ENCODE data around the gene MCHR2. TPM values are rescaled to one million over a fixed set of nuclear protein-coding genes. Genes with fewer than 3 reads are reported as not detected.

The MCHR2 gene
- polyA plus RNA-seq, 1 donor (not counting 4 experiments of a cell fraction or from before 2014, with no cell fraction given), result not detected

- DNase-seq (ENCODE audit: low read depth, low spot score) (no peak), FAIRE-seq (no peak)
- Histone ChIP-seq H3K27me3 (ENCODE audit: control insufficient read depth, extremely low read depth, insufficient read depth, low read length) (no peaks in the 10 kb centered on the region), H3K36me3 (ENCODE audit: control insufficient read depth in 2 of 2, extremely low read depth in 1 of 2, insufficient read depth in 2 of 2, low read length in 2 of 2) (no peaks in the 10 kb centered on the region), H3K27ac (ENCODE audit: control insufficient read depth, insufficient read depth, low read length) (no peak overlapping the region), H3K9ac (ENCODE audit: control insufficient read depth, extremely low read depth, insufficient read depth, low read length) (no peak overlapping the region), H3K4me1 (ENCODE audit: control insufficient read depth, extremely low read depth, insufficient read depth, low read length) (no peaks in the 10 kb centered on the region), H4K20me1 (ENCODE audit: control insufficient read depth, extremely low read depth, insufficient read depth, low read length) (no peaks in the 10 kb centered on the region), H3K4me2 (ENCODE audit: control insufficient read depth, extremely low read depth, insufficient read depth, low read depth, low read length) (no peak overlapping the region), H3K9me1 (ENCODE audit: control insufficient read depth, extremely low read depth, insufficient read depth, low read length) (no peaks in the 10 kb centered on the region), H2AFZ (ENCODE audit: control insufficient read depth, low read length) (no peak overlapping the region), H3K79me2 (ENCODE audit: control insufficient read depth, insufficient read depth, low read length) (no peaks in the 10 kb centered on the region), H3K9me3 (ENCODE audit: control insufficient read depth, low read depth, low read length) (no peaks in the 10 kb centered on the region), H3K4me3 (ENCODE audit: control insufficient read depth in 2 of 3, extremely low read depth in 1 of 3, insufficient read depth in 2 of 3, low read depth in 1 of 3, low read length in 3 of 3) (no peak overlapping the region)
- dilution Hi-C loops (cut with MboI; ENCODE audit: extremely low pct_ligation_motif_present, low sequenced_read_pairs), result no loop called here
- TF ChIP-seq, protein P1, sequence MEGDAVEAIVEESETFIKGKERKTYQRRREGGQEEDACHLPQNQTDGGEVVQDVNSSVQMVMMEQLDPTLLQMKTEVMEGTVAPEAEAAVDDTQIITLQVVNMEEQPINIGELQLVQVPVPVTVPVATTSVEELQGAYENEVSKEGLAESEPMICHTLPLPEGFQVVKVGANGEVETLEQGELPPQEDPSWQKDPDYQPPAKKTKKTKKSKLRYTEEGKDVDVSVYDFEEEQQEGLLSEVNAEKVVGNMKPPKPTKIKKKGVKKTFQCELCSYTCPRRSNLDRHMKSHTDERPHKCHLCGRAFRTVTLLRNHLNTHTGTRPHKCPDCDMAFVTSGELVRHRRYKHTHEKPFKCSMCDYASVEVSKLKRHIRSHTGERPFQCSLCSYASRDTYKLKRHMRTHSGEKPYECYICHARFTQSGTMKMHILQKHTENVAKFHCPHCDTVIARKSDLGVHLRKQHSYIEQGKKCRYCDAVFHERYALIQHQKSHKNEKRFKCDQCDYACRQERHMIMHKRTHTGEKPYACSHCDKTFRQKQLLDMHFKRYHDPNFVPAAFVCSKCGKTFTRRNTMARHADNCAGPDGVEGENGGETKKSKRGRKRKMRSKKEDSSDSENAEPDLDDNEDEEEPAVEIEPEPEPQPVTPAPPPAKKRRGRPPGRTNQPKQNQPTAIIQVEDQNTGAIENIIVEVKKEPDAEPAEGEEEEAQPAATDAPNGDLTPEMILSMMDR (optimal IDR thresholded peaks at IDR 0.05 in 1 of 3, IDR thresholded peaks at IDR 0.05 in 1 of 3, conservative IDR thresholded peaks at IDR 0.05 in 1 of 3; ENCODE audit: extremely low read depth in 1 of 3, insufficient read depth in 2 of 3, low read length in 3 of 3), result no peak
- TF ChIP-seq EZH2 (IDR thresholded peaks at IDR 0.05; ENCODE audit: low read length), result no peak
These were observed 119.0 kb downstream of the MCHR2 start for GRCh38 chr6:99875068-99875467.

- Histone ChIP-seq H3K4me3 (ENCODE audit: control insufficient read depth in 2 of 3, extremely low read depth in 1 of 3, insufficient read depth in 2 of 3, low read depth in 1 of 3, low read length in 3 of 3) (no peak overlapping the region), H3K36me3 (ENCODE audit: control insufficient read depth in 2 of 2, extremely low read depth in 1 of 2, insufficient read depth in 2 of 2, low read length in 2 of 2) (no peaks in the 10 kb centered on the region), H3K4me1 (ENCODE audit: control insufficient read depth, extremely low read depth, insufficient read depth, low read length) (no peaks in the 10 kb centered on the region), H3K9me1 (ENCODE audit: control insufficient read depth, extremely low read depth, insufficient read depth, low read length) (no peaks in the 10 kb centered on the region), H3K79me2 (ENCODE audit: control insufficient read depth, insufficient read depth, low read length) (no peaks in the 10 kb centered on the region), H4K20me1 (ENCODE audit: control insufficient read depth, extremely low read depth, insufficient read depth, low read length) (no peaks in the 10 kb centered on the region), H2AFZ (ENCODE audit: control insufficient read depth, low read length) (no peak overlapping the region), H3K9me3 (ENCODE audit: control insufficient read depth, low read depth, low read length) (no peaks in the 10 kb centered on the region), H3K4me2 (ENCODE audit: control insufficient read depth, extremely low read depth, insufficient read depth, low read depth, low read length) (no peak overlapping the region), H3K27ac (ENCODE audit: control insufficient read depth, insufficient read depth, low read length) (no peak overlapping the region), H3K27me3 (ENCODE audit: control insufficient read depth, extremely low read depth, insufficient read depth, low read length) (peaks cover 11% of the 10 kb centered on the region), H3K9ac (ENCODE audit: control insufficient read depth, extremely low read depth, insufficient read depth, low read length) (no peak overlapping the region)
- FAIRE-seq (no peak), DNase-seq (ENCODE audit: low read depth, low spot score) (no peak)
- TF ChIP-seq EZH2 (IDR thresholded peaks at IDR 0.05; ENCODE audit: low read length), result no peak
- TF ChIP-seq, protein P1 (optimal IDR thresholded peaks at IDR 0.05 in 1 of 3, IDR thresholded peaks at IDR 0.05 in 1 of 3, conservative IDR thresholded peaks at IDR 0.05 in 1 of 3; ENCODE audit: extremely low read depth in 1 of 3, insufficient read depth in 2 of 3, low read length in 3 of 3), result no peak
- dilution Hi-C loops (cut with MboI; ENCODE audit: extremely low pct_ligation_motif_present, low sequenced_read_pairs), result loop anchor here (25.0 kb wide), 1 partner anchor 214 kb away; no protein-coding TSS in a partner anchor
These were observed 120.9 kb downstream of the MCHR2 start for GRCh38 chr6:99873084-99873483.

Measured in keratinocyte (primary cell).